HepG2 (cell line): ENCODE data around the gene FAM118B. TPM values are rescaled to one million over a fixed set of nuclear protein-coding genes. Genes with fewer than 3 reads are reported as not detected.

Source experiments
- CSRNP1 ChIP-seq: sonication (generic); formaldehyde crosslinking; IDR thresholded peaks from 2 replicates; pipeline ENCODE4 v1.8.1; 2023; ENCODE audit warnings: mild to moderate bottlenecking, missing genetic modification reagents
- FUBP1 ChIP-seq: sonication (generic); formaldehyde crosslinking; IDR thresholded peaks from 2 replicates; pipeline ENCODE4 v1.5.1; 2020; ENCODE audit warnings: missing genetic modification reagents, mild to moderate bottlenecking, borderline replicate concordance
- GLMP ChIP-seq: sonication (generic); formaldehyde crosslinking; IDR thresholded peaks from 2 replicates; pipeline ENCODE4 v1.9.0; 2021; ENCODE audit warnings: missing genetic modification reagents, mild to moderate bottlenecking, borderline replicate concordance
- HIVEP1 ChIP-seq: sonication (generic); formaldehyde crosslinking; IDR thresholded peaks from 2 replicates; pipeline ENCODE4 v1.4.0; 2020; ENCODE audit warnings: mild to moderate bottlenecking, missing genetic modification reagents
- HOXA3 ChIP-seq: sonication (generic); formaldehyde crosslinking; IDR thresholded peaks from 2 replicates; pipeline ENCODE4 v1.5.0; 2020; ENCODE audit warnings: missing genetic modification reagents
- MZF1 ChIP-seq: sonication (generic); formaldehyde crosslinking; IDR thresholded peaks from 2 replicates; pipeline ENCODE4 v1.8.1; 2023; ENCODE audit warnings: mild to moderate bottlenecking, missing genetic modification reagents, borderline replicate concordance
- NCOA5 ChIP-seq: sonication (generic); formaldehyde crosslinking; IDR thresholded peaks from 2 replicates; pipeline ENCODE4 v1.4.0; 2020; ENCODE audit warnings: missing genetic modification reagents
- NCOR1 ChIP-seq: fragments of 200-600 bp; sonication (generic); IDR thresholded peaks from 2 replicates; pipeline ENCODE4 v1.7.0; 2017; ENCODE audit warnings: antibody characterized with exemption, low read length, borderline replicate concordance
- PTBP1 ChIP-seq: fragments of 200-400 bp; formaldehyde crosslinking; IDR thresholded peaks from 2 replicates; pipeline ENCODE4 v1.6.1; 2018; ENCODE audit warnings: low read length, low read depth; ENCODE audit not compliant: poor library complexity, severe bottlenecking
- SIN3B ChIP-seq: fragments of 150-350 bp; IDR thresholded peaks from 2 replicates; pipeline ENCODE4 v1.6.1; 2014; ENCODE audit warnings: low read length
- ZKSCAN8 ChIP-seq: IDR thresholded peaks from 2 replicates; pipeline ENCODE4 v1.6.1; 2016; ENCODE audit warnings: borderline replicate concordance, missing genetic modification reagents, missing compliant biosample characterization
- ZMAT3 ChIP-seq: sonication (generic); formaldehyde crosslinking; conservative IDR thresholded peaks from 2 replicates; pipeline ENCODE4 v1.7.0; 2021; ENCODE audit warnings: missing genetic modification reagents
- ZNF180 ChIP-seq: sonication (generic); formaldehyde crosslinking; IDR thresholded peaks from 2 replicates; pipeline ENCODE4 v1.4.0; 2020; ENCODE audit warnings: low read depth, missing genetic modification reagents, borderline replicate concordance
- ZNF337 ChIP-seq: sonication (generic); formaldehyde crosslinking; IDR thresholded peaks from 2 replicates; pipeline ENCODE4 v1.5.1; 2020; ENCODE audit warnings: missing genetic modification reagents, low read depth, mild to moderate bottlenecking, borderline replicate concordance
- ZNF607 ChIP-seq: sonication (generic); formaldehyde crosslinking; IDR thresholded peaks from 2 replicates; pipeline ENCODE4 v1.5.1; 2020; ENCODE audit warnings: missing genetic modification reagents, mild to moderate bottlenecking, borderline replicate concordance
- ZNF609 ChIP-seq: sonication (generic); formaldehyde crosslinking; IDR thresholded peaks from 2 replicates; pipeline ENCODE4 v1.4.0; 2020; ENCODE audit warnings: mild to moderate bottlenecking, missing genetic modification reagents, borderline replicate concordance
- polyA plus RNA-seq, 8 experiments: library from polyadenylated mRNA; depleted of rRNA in 3 of 8; stranded (reverse) in 7 of 8; unstranded in 1 of 8; fragments of >200 nt; fragmentation: Illumina TruSeq in 4 of 8; extraction: Trizol in 4 of 8; gene quantifications; 2 replicates each; pipeline versions ENCODE4 v1.2.1 to v1.2.3, GENCODE V29; 2011 to 2016; ENCODE audit warnings: low read depth in 4 of 8, missing spikeins in 1 of 8, mixed read lengths in 1 of 8; ENCODE audit not compliant: insufficient read depth in 1 of 8
- total RNA-seq, 5 experiments: library from RNA; depleted of rRNA; stranded (reverse); fragments of >200 nt; fragmentation: Illumina TruSeq; extraction: Trizol; gene quantifications; 2 replicates each; pipeline ENCODE4 v1.2.3, GENCODE V29; 2016; ENCODE audit warnings: low read depth in 1 of 5

FAM118B gene
- total and polyA plus RNA-seq, 2 of the 13 experiments (the other 11 are each of a cell fraction or from before 2014, with no cell fraction given), result 10.2 to 25.7 TPM

- TF ChIP-seq ZNF337 (CRISPR knock-in tag) (no peak), GLMP (CRISPR knock-in tag) (no peak), SIN3B (peak; percentile 91), MZF1 (CRISPR knock-in tag) (0 out of 2 replicates have a peak, but pooled peaks have one; percentile 76), NCOR1 (no peak; the same call in 1 of the 2 replicates), FUBP1 (no peak), NCOA5 (CRISPR knock-in tag) (no peak), HIVEP1 (CRISPR knock-in tag) (peak; percentile 92), ZMAT3 (CRISPR knock-in tag) (no peak), PTBP1 (no peak), ZNF607 (CRISPR knock-in tag) (peak; percentile 71; the same call in 1 of the 2 replicates), ZKSCAN8 (no peak), ZNF180 (CRISPR knock-in tag) (no peak), HOXA3 (peak; percentile 65; the same call in 1 of the 2 replicates), CSRNP1 (CRISPR knock-in tag) (no peak; the same call in 1 of the 2 replicates), ZNF609 (CRISPR knock-in tag) (no peak)
These were observed at the start of gene FAM118B, which contains the start of gene RPUSD4 (continued) for GRCh38 chr11:126211236-126212088.
